ENCODE data around the gene ZNF497.

GRCh38 chr19:58364146-58364545 is 1.6 kb upstream of the ZNF497 start:
- TF ChIP-seq, protein P1, sequence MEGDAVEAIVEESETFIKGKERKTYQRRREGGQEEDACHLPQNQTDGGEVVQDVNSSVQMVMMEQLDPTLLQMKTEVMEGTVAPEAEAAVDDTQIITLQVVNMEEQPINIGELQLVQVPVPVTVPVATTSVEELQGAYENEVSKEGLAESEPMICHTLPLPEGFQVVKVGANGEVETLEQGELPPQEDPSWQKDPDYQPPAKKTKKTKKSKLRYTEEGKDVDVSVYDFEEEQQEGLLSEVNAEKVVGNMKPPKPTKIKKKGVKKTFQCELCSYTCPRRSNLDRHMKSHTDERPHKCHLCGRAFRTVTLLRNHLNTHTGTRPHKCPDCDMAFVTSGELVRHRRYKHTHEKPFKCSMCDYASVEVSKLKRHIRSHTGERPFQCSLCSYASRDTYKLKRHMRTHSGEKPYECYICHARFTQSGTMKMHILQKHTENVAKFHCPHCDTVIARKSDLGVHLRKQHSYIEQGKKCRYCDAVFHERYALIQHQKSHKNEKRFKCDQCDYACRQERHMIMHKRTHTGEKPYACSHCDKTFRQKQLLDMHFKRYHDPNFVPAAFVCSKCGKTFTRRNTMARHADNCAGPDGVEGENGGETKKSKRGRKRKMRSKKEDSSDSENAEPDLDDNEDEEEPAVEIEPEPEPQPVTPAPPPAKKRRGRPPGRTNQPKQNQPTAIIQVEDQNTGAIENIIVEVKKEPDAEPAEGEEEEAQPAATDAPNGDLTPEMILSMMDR (IDR thresholded peaks at IDR 0.05): no peak
- no peak for TF ChIP-seq POLR2A (IDR thresholded peaks at IDR 0.05)

Measured in Peyer's patch (tissue), 4 donors.